ENCODE measurements around the gene RBM3.

DNA sequence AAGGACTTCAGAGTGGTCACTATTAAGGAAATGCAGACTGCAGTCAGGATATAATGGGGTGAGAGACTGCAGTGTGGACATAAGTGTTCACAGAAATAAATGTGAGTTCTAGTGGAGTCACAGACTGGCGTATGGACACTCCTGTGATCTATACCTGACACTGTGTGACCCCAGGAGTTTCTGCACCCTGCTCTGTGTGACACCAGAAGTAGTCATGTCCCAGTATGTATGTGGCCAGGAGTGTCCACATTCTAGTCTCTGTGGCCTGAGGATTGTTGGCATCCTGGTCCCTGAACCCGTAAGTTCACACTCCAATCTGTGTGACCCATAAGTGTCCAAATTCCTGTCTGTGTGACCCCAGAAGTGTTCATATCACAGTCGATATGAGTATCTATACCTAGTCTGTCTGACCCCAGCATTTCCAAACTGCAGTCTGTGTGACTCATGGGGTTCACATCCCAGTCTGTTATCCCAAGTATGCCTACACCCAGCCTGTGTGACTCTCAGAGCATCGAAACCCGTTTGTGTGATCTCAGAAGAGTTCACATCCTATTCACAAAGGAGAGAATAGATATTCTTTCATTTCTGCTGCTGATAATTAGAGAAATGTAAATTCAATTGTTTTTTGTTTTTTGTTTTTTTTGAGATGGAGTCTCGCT lies 39.3 kb downstream of the RBM3 start:
- TF ChIP-seq, protein P1, sequence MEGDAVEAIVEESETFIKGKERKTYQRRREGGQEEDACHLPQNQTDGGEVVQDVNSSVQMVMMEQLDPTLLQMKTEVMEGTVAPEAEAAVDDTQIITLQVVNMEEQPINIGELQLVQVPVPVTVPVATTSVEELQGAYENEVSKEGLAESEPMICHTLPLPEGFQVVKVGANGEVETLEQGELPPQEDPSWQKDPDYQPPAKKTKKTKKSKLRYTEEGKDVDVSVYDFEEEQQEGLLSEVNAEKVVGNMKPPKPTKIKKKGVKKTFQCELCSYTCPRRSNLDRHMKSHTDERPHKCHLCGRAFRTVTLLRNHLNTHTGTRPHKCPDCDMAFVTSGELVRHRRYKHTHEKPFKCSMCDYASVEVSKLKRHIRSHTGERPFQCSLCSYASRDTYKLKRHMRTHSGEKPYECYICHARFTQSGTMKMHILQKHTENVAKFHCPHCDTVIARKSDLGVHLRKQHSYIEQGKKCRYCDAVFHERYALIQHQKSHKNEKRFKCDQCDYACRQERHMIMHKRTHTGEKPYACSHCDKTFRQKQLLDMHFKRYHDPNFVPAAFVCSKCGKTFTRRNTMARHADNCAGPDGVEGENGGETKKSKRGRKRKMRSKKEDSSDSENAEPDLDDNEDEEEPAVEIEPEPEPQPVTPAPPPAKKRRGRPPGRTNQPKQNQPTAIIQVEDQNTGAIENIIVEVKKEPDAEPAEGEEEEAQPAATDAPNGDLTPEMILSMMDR (IDR thresholded peaks at IDR 0.05): no peak
- TF ChIP-seq POLR2AphosphoS5 (IDR thresholded peaks at IDR 0.05): no peak
- TF ChIP-seq POLR2A (IDR thresholded peaks at IDR 0.05): no peak

Measured in gastroesophageal sphincter (tissue), 3 donors.